GM12865 (cell line): ENCODE data around the gene BAIAP2.

Source experiments
- DNase-seq: peaks from one replicate; pipeline ENCODE4 v3.0.0; 2010; ENCODE audit warnings: low read depth
- H3K4me3 ChIP-seq: 2 replicates; pipeline ENCODE4 v1.5.1; 2011; ENCODE audit warnings: mild to moderate bottlenecking, low read depth, low read length, control low read depth
- TF ChIP-seq, protein P1 (sequence below): IDR thresholded peaks from 2 replicates; pipeline ENCODE4 v1.5.1; 2011; ENCODE audit warnings: low read length, control low read depth, low read depth, inconsistent platforms; ENCODE audit not compliant: insufficient read depth; ENCODE audit errors: missing control alignments

Gene BAIAP2

GRCh38 chr17:81019563-81020442 is 15.1 kb upstream of the BAIAP2 start:
- TF ChIP-seq, protein P1, sequence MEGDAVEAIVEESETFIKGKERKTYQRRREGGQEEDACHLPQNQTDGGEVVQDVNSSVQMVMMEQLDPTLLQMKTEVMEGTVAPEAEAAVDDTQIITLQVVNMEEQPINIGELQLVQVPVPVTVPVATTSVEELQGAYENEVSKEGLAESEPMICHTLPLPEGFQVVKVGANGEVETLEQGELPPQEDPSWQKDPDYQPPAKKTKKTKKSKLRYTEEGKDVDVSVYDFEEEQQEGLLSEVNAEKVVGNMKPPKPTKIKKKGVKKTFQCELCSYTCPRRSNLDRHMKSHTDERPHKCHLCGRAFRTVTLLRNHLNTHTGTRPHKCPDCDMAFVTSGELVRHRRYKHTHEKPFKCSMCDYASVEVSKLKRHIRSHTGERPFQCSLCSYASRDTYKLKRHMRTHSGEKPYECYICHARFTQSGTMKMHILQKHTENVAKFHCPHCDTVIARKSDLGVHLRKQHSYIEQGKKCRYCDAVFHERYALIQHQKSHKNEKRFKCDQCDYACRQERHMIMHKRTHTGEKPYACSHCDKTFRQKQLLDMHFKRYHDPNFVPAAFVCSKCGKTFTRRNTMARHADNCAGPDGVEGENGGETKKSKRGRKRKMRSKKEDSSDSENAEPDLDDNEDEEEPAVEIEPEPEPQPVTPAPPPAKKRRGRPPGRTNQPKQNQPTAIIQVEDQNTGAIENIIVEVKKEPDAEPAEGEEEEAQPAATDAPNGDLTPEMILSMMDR: no peak
- no peak overlapping the region for H3K4me3 ChIP-seq
- no peak for DNase-seq

- H3K4me3 ChIP-seq: no peak overlapping the region
- TF ChIP-seq, protein P1: no peak
- no peak for DNase-seq
Measured at GRCh38 chr17:81020443-81020766, 14.5 kb upstream of the BAIAP2 start.

DNA sequence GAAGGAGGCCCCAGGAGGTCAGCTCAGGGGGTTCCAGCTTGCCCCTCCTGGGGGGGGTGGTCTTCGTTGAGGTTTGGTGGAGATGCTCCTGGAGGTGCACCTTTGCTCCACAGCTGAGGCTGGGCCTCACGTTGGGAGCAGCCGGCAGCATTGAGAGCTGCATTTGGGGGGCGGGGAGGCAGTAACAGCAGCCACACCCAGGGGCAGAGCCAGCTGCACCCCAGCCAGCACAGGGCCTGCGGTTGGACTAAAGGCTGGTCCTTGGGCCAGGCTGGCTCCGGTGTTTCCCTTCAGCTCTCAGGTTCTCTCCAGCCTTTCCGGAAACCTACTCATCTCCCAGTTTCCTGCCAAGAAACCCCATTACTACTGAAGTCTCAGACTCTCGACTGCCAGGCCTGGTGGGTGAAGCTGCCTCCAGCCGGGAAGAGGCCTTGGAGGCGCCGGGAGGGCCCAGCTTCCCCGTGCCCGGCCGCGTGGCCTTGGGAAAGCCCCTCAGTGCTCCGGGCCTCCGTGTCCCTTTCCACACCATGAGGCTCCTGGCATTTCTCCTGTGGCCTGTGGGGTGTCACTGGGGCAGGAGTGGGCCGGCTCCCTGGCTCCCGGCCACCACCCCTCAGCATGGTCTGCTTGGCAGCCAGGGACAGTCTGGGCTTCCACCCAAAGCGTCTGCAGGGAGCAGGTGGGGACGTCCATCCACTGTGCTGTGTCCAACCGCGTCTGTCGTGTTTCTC is 14.0 kb upstream of the BAIAP2 start:
- no peak for DNase-seq
- no peak overlapping the region for H3K4me3 ChIP-seq
- TF ChIP-seq, protein P1: no peak

GRCh38 chr17:81021531-81022343 is 13.2 kb upstream of the BAIAP2 start:
- H3K4me3 ChIP-seq: no peak overlapping the region
- no peak for DNase-seq
- TF ChIP-seq, protein P1: no peak

DNA sequence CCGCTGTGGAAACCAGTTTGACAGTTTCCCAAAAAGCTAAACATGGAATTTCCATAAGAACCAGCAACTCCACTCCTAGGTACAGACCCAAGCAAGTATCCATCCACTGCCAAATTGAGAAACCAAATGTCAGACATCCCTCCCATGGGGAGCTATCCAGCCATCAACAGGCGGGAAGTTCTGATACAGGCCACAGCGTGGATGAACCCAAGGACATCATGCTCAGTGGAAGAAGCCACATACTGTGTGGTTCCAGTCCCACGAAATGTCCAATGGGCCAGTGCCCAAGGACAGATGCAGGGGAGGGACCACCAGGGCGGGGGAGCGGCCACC is 12.6 kb upstream of the BAIAP2 start:
- TF ChIP-seq, protein P1: no peak
- no peak for DNase-seq
- no peak overlapping the region for H3K4me3 ChIP-seq

- TF ChIP-seq, protein P1: no peak
- no peak overlapping the region for H3K4me3 ChIP-seq
- no peak for DNase-seq
Measured at GRCh38 chr17:81025065-81025740, 9.7 kb upstream of the BAIAP2 start.
